Activated T-cell treated with anti-CD3 and anti-CD28 coated beads, Interleukin-2, amount 50 U/mL, for 1 hour (primary cell): ENCODE measurements around the gene BTBD3.
A peak's percentile ranks its signal among the peaks of the same experiment; 100 is the strongest.

ENCODE experiments used
- DNase-seq: peaks from one replicate; pipeline ENCODE4 v3.0.0-alpha.2; 2020

The BTBD3 gene

GRCh38 chr20:11917663-11918062 is at the start of gene BTBD3:
Gene BTBD3 (plus strand): TSS chr20:11917893. CDS start chr20:11918276, 383 bp downstream.
- DNase-seq = no peak

- DNase-seq = no peak
Measured at GRCh38 chr20:11869641-11870040, 48.1 kb upstream of the BTBD3 start.

GRCh38 chr20:11870411-11870810 is 47.3 kb upstream of the BTBD3 start:
- no peak for DNase-seq

GRCh38 chr20:11876555-11876954 is 41.1 kb upstream of the BTBD3 start:
- no peak for DNase-seq

- no peak for DNase-seq
Measured at GRCh38 chr20:11880680-11881079, 37.0 kb upstream of the BTBD3 start.

GRCh38 chr20:11881449-11881848 is 36.2 kb upstream of the BTBD3 start:
- no peak for DNase-seq

- DNase-seq = no peak
Measured at GRCh38 chr20:11882651-11883050, 35.0 kb upstream of the BTBD3 start.

- no peak for DNase-seq
Measured at GRCh38 chr20:11888648-11889047, 29.0 kb upstream of the BTBD3 start.

GRCh38 chr20:11890331-11891076 is 27.2 kb upstream of the BTBD3 start:
- DNase-seq = peak; percentile 48

GRCh38 chr20:11891077-11891775 is 26.5 kb upstream of the BTBD3 start:
- DNase-seq = no peak

GRCh38 chr20:11891776-11892545 is 25.7 kb upstream of the BTBD3 start:
- DNase-seq = no peak

GRCh38 chr20:11894062-11894461 is 23.6 kb upstream of the BTBD3 start:
- DNase-seq = no peak

- DNase-seq = no peak
Measured at GRCh38 chr20:11895861-11896387, 21.8 kb upstream of the BTBD3 start.

GRCh38 chr20:11901127-11901526 is 16.6 kb upstream of the BTBD3 start:
- no peak for DNase-seq

GRCh38 chr20:11902285-11902697 is 15.4 kb upstream of the BTBD3 start:
- no peak for DNase-seq

GRCh38 chr20:11905460-11906179 is 12.1 kb upstream of the BTBD3 start:
- DNase-seq = no peak

GRCh38 chr20:11906626-11907480 is 10.8 kb upstream of the BTBD3 start:
- DNase-seq = no peak

- DNase-seq = no peak
Measured at GRCh38 chr20:11907621-11908020, 10.1 kb upstream of the BTBD3 start.

- DNase-seq = no peak
Measured at GRCh38 chr20:11912013-11912658, 5.6 kb upstream of the BTBD3 start.

GRCh38 chr20:11912659-11913415 is 4.9 kb upstream of the BTBD3 start:
- no peak for DNase-seq
